ENCODE measurements around the gene ACSBG1.

Gene ACSBG1

DNA sequence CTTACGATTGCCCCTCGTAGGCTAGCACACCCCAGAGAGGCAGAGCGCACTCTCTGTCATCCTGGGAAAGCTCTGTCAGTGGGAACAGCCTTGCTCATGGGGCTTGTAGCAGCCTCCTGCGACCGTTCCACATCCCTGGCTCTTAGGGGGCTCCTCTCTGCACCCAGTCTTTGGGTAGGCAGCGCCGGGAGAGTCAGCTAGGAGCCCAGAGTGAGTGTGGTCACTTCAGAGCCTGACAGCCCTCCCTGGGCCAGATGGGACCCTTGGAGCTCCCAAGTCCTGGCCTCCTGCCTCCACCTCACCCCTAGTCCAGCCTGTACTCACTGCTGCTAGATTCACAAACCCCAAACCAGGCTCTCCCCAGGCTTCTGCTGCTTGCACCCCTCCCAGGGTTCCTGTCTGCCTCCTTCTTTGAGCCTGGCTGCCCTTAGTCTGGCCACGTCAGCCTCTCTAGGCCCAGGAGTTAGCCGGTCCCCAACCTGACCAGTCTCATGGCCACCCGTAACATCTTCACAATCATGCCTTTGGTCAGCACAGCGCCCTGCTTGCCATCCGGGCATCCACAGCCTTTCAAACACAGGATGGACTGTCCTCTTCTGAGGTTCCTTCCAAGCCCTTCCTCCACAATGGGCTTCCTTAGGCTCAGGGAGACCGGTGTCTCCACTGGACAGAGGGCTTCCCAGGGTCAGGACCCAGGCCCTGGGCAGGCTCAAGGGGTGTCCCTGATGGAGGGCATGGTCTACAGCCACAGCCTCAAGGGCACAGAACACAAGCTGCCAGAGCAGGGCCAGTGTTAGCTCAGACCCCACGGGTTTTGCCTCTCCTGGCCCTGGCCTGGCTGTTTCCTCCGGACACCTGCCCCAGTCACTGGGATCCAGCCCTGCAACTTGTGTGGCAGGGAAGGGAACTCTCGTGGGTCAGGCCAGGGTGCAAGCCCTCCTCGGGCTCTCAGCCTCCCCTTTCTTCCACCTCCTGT, 4.6 kb downstream of the ACSBG1 start:
- TF ChIP-seq TAF1 (IDR thresholded peaks at IDR 0.05; ENCODE audit: borderline replicate concordance, insufficient read depth, low read length) (no peak), FOXP2 (optimal IDR thresholded peaks at IDR 0.05; ENCODE audit: borderline replicate concordance, extremely low read depth, extremely low read length, insufficient read depth) (no peak)

DNA sequence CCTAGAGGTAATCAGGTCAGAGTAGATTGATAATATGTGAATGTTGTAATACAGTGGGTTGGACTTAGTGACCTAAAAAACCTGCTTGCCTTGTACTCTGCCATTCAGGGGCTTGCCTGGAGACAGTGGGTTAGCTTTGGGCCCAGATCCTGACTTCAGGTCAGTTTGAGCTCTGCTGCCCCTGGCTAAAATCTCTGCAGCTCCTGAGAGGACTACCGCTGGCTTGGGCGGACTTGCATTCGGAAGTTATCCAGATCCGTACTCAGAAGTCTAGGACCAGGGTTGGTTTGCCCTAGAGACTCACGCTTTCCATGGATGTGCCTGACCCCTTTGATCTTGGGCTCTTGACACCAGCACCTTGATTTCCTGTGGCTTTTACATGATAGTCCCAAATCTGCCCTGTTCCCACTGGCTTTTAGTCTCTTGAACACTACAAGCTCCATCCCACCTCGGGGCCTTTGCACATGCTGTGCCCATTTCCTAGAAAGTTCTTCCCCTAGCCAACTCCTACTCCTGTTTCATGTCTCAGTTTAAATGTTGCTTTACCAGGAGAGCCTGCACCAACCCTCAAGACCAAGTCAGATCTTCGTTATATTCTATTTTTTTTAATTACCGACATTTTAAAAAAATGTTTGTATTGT, 5.9 kb downstream of the ACSBG1 start:
- TF ChIP-seq FOXP2 (optimal IDR thresholded peaks at IDR 0.05; ENCODE audit: borderline replicate concordance, extremely low read depth, extremely low read length, insufficient read depth) = no peak
- TF ChIP-seq, protein P1, sequence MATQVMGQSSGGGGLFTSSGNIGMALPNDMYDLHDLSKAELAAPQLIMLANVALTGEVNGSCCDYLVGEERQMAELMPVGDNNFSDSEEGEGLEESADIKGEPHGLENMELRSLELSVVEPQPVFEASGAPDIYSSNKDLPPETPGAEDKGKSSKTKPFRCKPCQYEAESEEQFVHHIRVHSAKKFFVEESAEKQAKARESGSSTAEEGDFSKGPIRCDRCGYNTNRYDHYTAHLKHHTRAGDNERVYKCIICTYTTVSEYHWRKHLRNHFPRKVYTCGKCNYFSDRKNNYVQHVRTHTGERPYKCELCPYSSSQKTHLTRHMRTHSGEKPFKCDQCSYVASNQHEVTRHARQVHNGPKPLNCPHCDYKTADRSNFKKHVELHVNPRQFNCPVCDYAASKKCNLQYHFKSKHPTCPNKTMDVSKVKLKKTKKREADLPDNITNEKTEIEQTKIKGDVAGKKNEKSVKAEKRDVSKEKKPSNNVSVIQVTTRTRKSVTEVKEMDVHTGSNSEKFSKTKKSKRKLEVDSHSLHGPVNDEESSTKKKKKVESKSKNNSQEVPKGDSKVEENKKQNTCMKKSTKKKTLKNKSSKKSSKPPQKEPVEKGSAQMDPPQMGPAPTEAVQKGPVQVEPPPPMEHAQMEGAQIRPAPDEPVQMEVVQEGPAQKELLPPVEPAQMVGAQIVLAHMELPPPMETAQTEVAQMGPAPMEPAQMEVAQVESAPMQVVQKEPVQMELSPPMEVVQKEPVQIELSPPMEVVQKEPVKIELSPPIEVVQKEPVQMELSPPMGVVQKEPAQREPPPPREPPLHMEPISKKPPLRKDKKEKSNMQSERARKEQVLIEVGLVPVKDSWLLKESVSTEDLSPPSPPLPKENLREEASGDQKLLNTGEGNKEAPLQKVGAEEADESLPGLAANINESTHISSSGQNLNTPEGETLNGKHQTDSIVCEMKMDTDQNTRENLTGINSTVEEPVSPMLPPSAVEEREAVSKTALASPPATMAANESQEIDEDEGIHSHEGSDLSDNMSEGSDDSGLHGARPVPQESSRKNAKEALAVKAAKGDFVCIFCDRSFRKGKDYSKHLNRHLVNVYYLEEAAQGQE (IDR thresholded peaks at IDR 0.05; ENCODE audit: insufficient read depth in 1 of 2, low read depth in 2 of 2, low read length in 2 of 2) = no peak

DNA sequence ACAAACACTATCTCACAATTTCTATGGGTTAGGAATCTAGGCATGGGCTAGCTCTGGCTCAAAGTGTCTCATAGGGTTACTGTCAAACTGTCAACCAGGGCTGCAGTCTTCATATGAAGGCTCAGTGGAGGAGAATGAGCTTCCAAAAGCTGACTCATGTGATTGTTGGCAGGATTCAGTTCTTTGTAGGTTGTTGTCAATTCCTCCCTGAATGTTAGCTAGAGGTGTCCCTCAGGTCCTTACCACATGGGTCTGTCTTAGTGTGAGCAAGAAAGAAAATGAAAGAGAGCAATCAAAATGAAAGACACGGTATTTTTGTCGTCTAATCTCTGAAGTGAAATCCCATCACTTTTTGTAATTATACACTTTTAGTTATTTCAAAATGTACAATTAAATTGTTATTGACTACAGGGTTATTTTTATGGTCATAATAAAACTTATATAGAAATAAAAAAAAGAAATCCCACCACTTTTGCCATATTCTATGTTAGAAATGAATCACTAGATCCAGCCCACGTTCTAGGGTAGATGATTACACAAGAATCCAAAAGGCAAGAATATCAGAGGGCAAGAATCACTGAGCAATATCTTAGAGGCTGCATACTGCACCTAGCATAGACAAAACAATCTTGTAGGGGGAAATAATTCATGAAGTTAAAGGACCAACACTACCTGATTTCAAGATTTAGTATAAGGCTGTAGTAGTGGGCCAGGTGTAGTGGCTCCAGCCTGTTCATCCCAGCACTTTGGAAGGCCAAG, 8.4 kb downstream of the ACSBG1 start:
- TF ChIP-seq SIN3A (IDR thresholded peaks at IDR 0.05; ENCODE audit: borderline replicate concordance, insufficient read depth, low read length) (no peak), TAF1 (IDR thresholded peaks at IDR 0.05; ENCODE audit: borderline replicate concordance, insufficient read depth, low read length) (no peak), POLR2AphosphoS5 (IDR thresholded peaks at IDR 0.05; ENCODE audit: low read depth, low read length) (no peak)
- TF ChIP-seq, protein P1 (IDR thresholded peaks at IDR 0.05; ENCODE audit: insufficient read depth in 1 of 2, low read depth in 2 of 2, low read length in 2 of 2) = no peak

DNA sequence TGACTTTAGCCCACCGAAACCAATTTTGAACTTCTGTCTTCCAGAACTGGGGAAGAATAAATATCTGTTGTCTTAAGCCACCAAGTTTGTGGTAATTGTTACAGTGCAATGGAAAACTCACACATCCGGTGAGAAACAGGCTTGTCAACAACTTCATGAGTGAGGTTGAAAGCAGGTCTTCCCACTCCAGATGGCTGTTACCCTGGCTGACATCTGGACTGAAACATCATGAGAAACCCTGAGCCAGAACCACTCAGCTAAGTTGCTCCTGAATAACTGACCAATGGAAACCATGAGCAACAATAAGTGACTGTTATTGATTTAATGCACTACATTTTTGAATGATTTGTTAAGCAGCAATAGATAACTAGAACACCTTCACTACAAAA, 10.3 kb downstream of the ACSBG1 start:
- TF ChIP-seq, protein P1 (IDR thresholded peaks at IDR 0.05; ENCODE audit: insufficient read depth in 1 of 2, low read depth in 2 of 2, low read length in 2 of 2) = no peak

DNA sequence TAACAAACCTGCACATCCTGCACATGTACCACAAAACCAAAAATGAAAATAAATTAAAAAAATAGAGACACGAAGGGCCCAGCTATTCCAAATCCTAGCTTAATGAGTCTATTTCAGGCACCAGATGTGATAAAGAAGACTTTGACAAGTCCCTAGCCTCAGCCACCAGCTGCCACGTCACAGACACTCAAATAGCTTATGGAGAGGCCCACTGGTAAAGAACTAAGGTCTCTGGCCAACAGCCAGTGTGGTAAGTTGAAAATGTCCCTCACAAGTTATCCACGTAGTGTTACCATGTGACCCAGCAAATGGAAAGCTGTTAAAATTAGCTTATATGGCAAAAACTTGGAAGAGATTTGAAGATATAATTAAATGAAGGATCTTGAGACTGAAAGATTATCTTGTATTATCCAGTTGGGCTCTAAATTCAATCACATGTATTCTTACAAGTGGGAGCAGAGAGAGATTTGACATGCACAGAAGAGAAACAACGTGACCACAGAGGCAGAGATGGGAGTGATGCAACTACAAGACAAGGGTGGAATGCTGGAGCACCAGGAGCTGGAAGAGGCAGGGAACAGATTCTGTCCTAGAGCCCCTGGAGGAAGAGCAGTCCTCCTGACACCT, 10.9 kb downstream of the ACSBG1 start:
- no peak for TF ChIP-seq TAF1 (IDR thresholded peaks at IDR 0.05; ENCODE audit: borderline replicate concordance, insufficient read depth, low read length)
- TF ChIP-seq SIN3A (IDR thresholded peaks at IDR 0.05; ENCODE audit: borderline replicate concordance, insufficient read depth, low read length) = no peak
- TF ChIP-seq POLR2AphosphoS5 (IDR thresholded peaks at IDR 0.05; ENCODE audit: low read depth, low read length) = no peak
- no peak for TF ChIP-seq FOXP2 (optimal IDR thresholded peaks at IDR 0.05; ENCODE audit: borderline replicate concordance, extremely low read depth, extremely low read length, insufficient read depth)
- TF ChIP-seq, protein P1 (IDR thresholded peaks at IDR 0.05; ENCODE audit: insufficient read depth in 1 of 2, low read depth in 2 of 2, low read length in 2 of 2) = no peak

Measured in PFSK-1 (cell line).